Globus pallidus (tissue), 1 donor: Measurements from ENCODE around the gene IQSEC1.

Experiments used
- DNase-seq: peaks from one replicate; pipeline ENCODE4 v3.0.0-alpha.2; 2015; ENCODE audit warnings: low spot score

IQSEC1 gene

GRCh38 chr3:12967606-12968351 lies 105.5 kb downstream of the IQSEC1 start:
- peak; percentile 91 for DNase-seq

- no peak for DNase-seq
Measured at GRCh38 chr3:12966847-12967605, 106.2 kb downstream of the IQSEC1 start.

GRCh38 chr3:12965999-12966846 lies 107.0 kb downstream of the IQSEC1 start:
- DNase-seq = no peak

GRCh38 chr3:12964711-12965612 lies 108.3 kb downstream of the IQSEC1 start:
- DNase-seq = no peak

- DNase-seq = no peak
Measured at GRCh38 chr3:12963922-12964701, 109.1 kb downstream of the IQSEC1 start.

- no peak for DNase-seq
Measured at GRCh38 chr3:12963231-12963896, 109.9 kb downstream of the IQSEC1 start.

- DNase-seq = no peak
Measured at GRCh38 chr3:12962292-12962691, 110.9 kb downstream of the IQSEC1 start.

GRCh38 chr3:12961697-12962036 lies 111.6 kb downstream of the IQSEC1 start:
- no peak for DNase-seq

- DNase-seq = no peak
Measured at GRCh38 chr3:12961007-12961696, 112.1 kb downstream of the IQSEC1 start.

GRCh38 chr3:12960497-12960896 lies 112.7 kb downstream of the IQSEC1 start:
- DNase-seq = no peak

- DNase-seq = no peak
Measured at GRCh38 chr3:12959838-12960378, 113.3 kb downstream of the IQSEC1 start.

- no peak for DNase-seq
Measured at GRCh38 chr3:12959410-12959809, 113.8 kb downstream of the IQSEC1 start.

GRCh38 chr3:12957824-12958792 lies 115.1 kb downstream of the IQSEC1 start:
- DNase-seq = no peak

GRCh38 chr3:12957339-12957738 lies 115.9 kb downstream of the IQSEC1 start:
- DNase-seq = no peak

- no peak for DNase-seq
Measured at GRCh38 chr3:12956316-12956660, 116.9 kb downstream of the IQSEC1 start.

GRCh38 chr3:12955651-12956315 lies 117.4 kb downstream of the IQSEC1 start:
- no peak for DNase-seq

GRCh38 chr3:12954891-12955650 lies 118.2 kb downstream of the IQSEC1 start:
- DNase-seq = no peak
